NCI-H1105 treated with DMSO at 0.1 percent for 48 hours (cell line): ENCODE data around the gene STX8.
A peak's percentile ranks its signal among the peaks of the same experiment; 100 is the strongest.

Source experiments
- DNase-seq: peaks from one replicate; lab custom pipeline; 2025; lab: John Stamatoyannopoulos, UW

STX8 gene

GRCh38 chr17:9554715-9555114 is 20.9 kb downstream of the STX8 start:
- DNase-seq: peak; percentile 34

GRCh38 chr17:9553596-9553995 is 22.0 kb downstream of the STX8 start:
- no peak for DNase-seq

- no peak for DNase-seq
These were observed 22.4 kb downstream of the STX8 start for GRCh38 chr17:9553181-9553580.

GRCh38 chr17:9549215-9549614 is 26.4 kb downstream of the STX8 start:
- DNase-seq: no peak

GRCh38 chr17:9544221-9544620 is 31.4 kb downstream of the STX8 start:
- DNase-seq: no peak

GRCh38 chr17:9541718-9542117 is 33.9 kb downstream of the STX8 start:
- no peak for DNase-seq

- no peak for DNase-seq
These were observed 37.0 kb downstream of the STX8 start for GRCh38 chr17:9538626-9539025.

- no peak for DNase-seq
These were observed 38.3 kb downstream of the STX8 start for GRCh38 chr17:9537177-9537776.

GRCh38 chr17:9536061-9536460 is 39.6 kb downstream of the STX8 start:
- DNase-seq: no peak

GRCh38 chr17:9533441-9533840 is 42.2 kb downstream of the STX8 start:
- no peak for DNase-seq

GRCh38 chr17:9532715-9533114 is 42.9 kb downstream of the STX8 start:
- DNase-seq: no peak

- DNase-seq: no peak
These were observed 44.6 kb downstream of the STX8 start for GRCh38 chr17:9531034-9531433.

- DNase-seq: no peak
These were observed 46.5 kb downstream of the STX8 start for GRCh38 chr17:9529033-9529700.

- DNase-seq: no peak
These were observed 47.8 kb downstream of the STX8 start for GRCh38 chr17:9527788-9528187.

- DNase-seq: peak; percentile 35
These were observed 53.5 kb downstream of the STX8 start for GRCh38 chr17:9522074-9522473.

- no peak for DNase-seq
These were observed 54.6 kb downstream of the STX8 start for GRCh38 chr17:9521062-9521461.

GRCh38 chr17:9520649-9521048 is 55.0 kb downstream of the STX8 start:
- no peak for DNase-seq

- DNase-seq: no peak
These were observed 55.9 kb downstream of the STX8 start for GRCh38 chr17:9519583-9520272.

- no peak for DNase-seq
These were observed 58.2 kb downstream of the STX8 start for GRCh38 chr17:9517396-9517795.

GRCh38 chr17:9513266-9513665 is 62.4 kb downstream of the STX8 start:
- no peak for DNase-seq

- DNase-seq: no peak
These were observed 63.1 kb downstream of the STX8 start for GRCh38 chr17:9512323-9513168.

- DNase-seq: no peak
These were observed 66.3 kb downstream of the STX8 start for GRCh38 chr17:9509236-9509816.
